Measurements from ENCODE around the gene AAK1.
"Not testable (repeated sequence)": the region's sequence is repeated elsewhere in the genome, so short reads cannot be mapped to it uniquely, and the experiment has no call there.

The AAK1 gene

GRCh38 chr2:69659941-69660483 lies 16.5 kb upstream of the AAK1 start:
- DNase-seq (ENCODE audit: low spot score): no peak

GRCh38 chr2:69659349-69659748 lies 15.8 kb upstream of the AAK1 start:
- no peak for DNase-seq (ENCODE audit: low spot score)

- DNase-seq (ENCODE audit: low spot score): no peak
Observed at GRCh38 chr2:69652206-69652605, 8.7 kb upstream of the AAK1 start.

- DNase-seq (ENCODE audit: low spot score): not testable (repeated sequence)
Observed at GRCh38 chr2:69647196-69647595, 3.7 kb upstream of the AAK1 start.

GRCh38 chr2:69646714-69647113 lies 3.2 kb upstream of the AAK1 start:
- DNase-seq (ENCODE audit: low spot score): no peak

- no peak for DNase-seq (ENCODE audit: low spot score)
Observed at GRCh38 chr2:69645921-69646320, 2.4 kb upstream of the AAK1 start.

- no peak for DNase-seq (ENCODE audit: low spot score)
Observed at GRCh38 chr2:69645031-69645431, 1.5 kb upstream of the AAK1 start.

- DNase-seq (ENCODE audit: low spot score): no peak
Observed at GRCh38 chr2:69644506-69644979, 1.0 kb upstream of the AAK1 start.

- peak; percentile 52 for DNase-seq (ENCODE audit: low spot score)
Observed at GRCh38 chr2:69642709-69643601, 584 bp downstream of the AAK1 start.

- DNase-seq (ENCODE audit: low spot score): no peak
Observed at GRCh38 chr2:69641887-69642708, 1.4 kb downstream of the AAK1 start.

GRCh38 chr2:69641471-69641870 lies 2.1 kb downstream of the AAK1 start:
- DNase-seq (ENCODE audit: low spot score): no peak

GRCh38 chr2:69639266-69639665 lies 4.3 kb downstream of the AAK1 start:
- DNase-seq (ENCODE audit: low spot score): no peak

GRCh38 chr2:69638630-69639029 lies 4.9 kb downstream of the AAK1 start:
- no peak for DNase-seq (ENCODE audit: low spot score)

GRCh38 chr2:69637923-69638322 lies 5.6 kb downstream of the AAK1 start:
- DNase-seq (ENCODE audit: low spot score): no peak

GRCh38 chr2:69636395-69636794 lies 7.1 kb downstream of the AAK1 start:
- no peak for DNase-seq (ENCODE audit: low spot score)

- DNase-seq (ENCODE audit: low spot score): no peak
Observed at GRCh38 chr2:69635432-69635831, 8.1 kb downstream of the AAK1 start.

GRCh38 chr2:69634196-69634821 lies 9.2 kb downstream of the AAK1 start:
- DNase-seq (ENCODE audit: low spot score): no peak

- DNase-seq (ENCODE audit: low spot score): no peak
Observed at GRCh38 chr2:69631402-69631801, 12.1 kb downstream of the AAK1 start.

GRCh38 chr2:69629921-69630608 lies 13.5 kb downstream of the AAK1 start:
- no peak for DNase-seq (ENCODE audit: low spot score)

- DNase-seq (ENCODE audit: low spot score): no peak
Observed at GRCh38 chr2:69628325-69629021, 15.1 kb downstream of the AAK1 start.
